K562 (cell line): ENCODE measurements around the gene UGT2A2. TPM values are rescaled to one million over a fixed set of nuclear protein-coding genes. Genes with fewer than 3 reads are reported as not detected.

ENCODE experiments used
- ATAC-seq: fragments of 200-7000 bp; cut with Tn5 transposase; 3 replicates; pipeline ENCODE4 v1.9.1; 2020; ENCODE audit warnings: moderate library complexity
- BruUV-seq: library from RNA; stranded (reverse); fragments of 400-500 nt; replicated peaks from 2 replicates; lab custom pipeline; 2021; lab: Mats Ljungman, UMichigan
- CTCF ChIA-PET: fragments of 300-600 bp; formaldehyde crosslinking; extraction: SDS; loops from one replicate; lab custom pipeline; 2021; ENCODE audit warnings: low intra/inter-chr PET ratio; lab: Yijun Ruan, JAX
- POLR2A ChIA-PET: fragments of 300-600, 350-650 bp; sonication (Branson Sonifier 250); formaldehyde crosslinking; extraction: SDS; loops from one replicate; lab custom pipeline; 2021; ENCODE audit warnings: antibody characterized with exemption, inconsistent platforms; lab: Yijun Ruan, JAX
- DNase-seq, 4 experiments: peaks; one replicate each; pipeline versions ENCODE4 v3.0.0 to v3.0.0-alpha.2; 2011 to 2018; ENCODE audit warnings: low spot score in 3 of 4, mixed read lengths in 3 of 4; ENCODE audit errors: extremely low read depth in 1 of 4
- FAIRE-seq: peaks from 2 replicates; lab custom pipeline; 2011; peaks lifted over from hg19 to GRCh38; lab: Jason Lieb, UNC
- H2AFZ ChIP-seq: 2 replicates; pipeline ENCODE4 v1.6.0; 2011; ENCODE audit warnings: low read depth, low read length, control low read depth, inconsistent platforms
- H3K27ac ChIP-seq: fragments of 200-600 bp; 3 replicates; pipeline ENCODE4 v1.8.0; 2011; ENCODE audit warnings: low read depth, mild to moderate bottlenecking, control low read depth, inconsistent platforms, low read length, moderate library complexity, mixed read lengths; ENCODE audit errors: extremely low read depth
- H3K27me3 ChIP-seq, 2 experiments: fragments of 300-600 bp in 1 of 2; 2 replicates in 1 of 2; 3 replicates in 1 of 2; pipeline versions ENCODE4 v1.6.0 to v1.8.0; 2011; ENCODE audit warnings: inconsistent platforms in 2 of 2, low read length in 2 of 2, mild to moderate bottlenecking in 1 of 2, mixed read lengths in 1 of 2, moderate library complexity in 1 of 2; ENCODE audit not compliant: control insufficient read depth in 2 of 2, insufficient read depth in 2 of 2
- H3K36me3 ChIP-seq: fragments of 300-600 bp; 3 replicates; pipeline ENCODE4 v1.8.0; 2011; ENCODE audit warnings: mild to moderate bottlenecking, low read length, inconsistent platforms; ENCODE audit not compliant: control insufficient read depth, insufficient read depth
- H3K4me1 ChIP-seq, 2 experiments: fragments of 200-600 bp in 1 of 2; replicated peaks in 1 of 2; 2 replicates in 1 of 2; 3 replicates in 1 of 2; pipeline versions ENCODE4 v1.5.1 to v1.8.0; 2011; ENCODE audit warnings: inconsistent platforms in 2 of 2, low read length in 2 of 2, mild to moderate bottlenecking in 1 of 2, mixed read lengths in 1 of 2, moderate library complexity in 1 of 2; ENCODE audit not compliant: control insufficient read depth in 2 of 2, insufficient read depth in 2 of 2
- H3K4me2 ChIP-seq: 2 replicates; pipeline ENCODE4 v1.6.1; 2011; ENCODE audit warnings: low read length, control low read depth, inconsistent platforms, mixed read lengths; ENCODE audit not compliant: insufficient read depth
- H3K4me3 ChIP-seq: fragments of 200-600 bp; sonication (generic), shearing (Covaris generic); 2 replicates; pipeline ENCODE4 v1.5.1; 2016; ENCODE audit warnings: control low read depth, inconsistent platforms
- H3K79me2 ChIP-seq: fragments of 200-600 bp; 3 replicates; pipeline ENCODE4 v1.8.0; 2011; ENCODE audit warnings: low read length, inconsistent platforms; ENCODE audit not compliant: control insufficient read depth, insufficient read depth
- H3K9ac ChIP-seq, 2 experiments: 2 replicates each; pipeline versions ENCODE4 v1.6.0 to v1.6.1; 2011; ENCODE audit warnings: low read depth in 2 of 2, low read length in 2 of 2, control low read depth in 1 of 2, inconsistent platforms in 1 of 2, mild to moderate bottlenecking in 1 of 2, mixed read lengths in 1 of 2; ENCODE audit not compliant: insufficient read depth in 1 of 2
- H3K9me1 ChIP-seq: one replicate; pipeline ENCODE4 v1.6.0; 2011; ENCODE audit warnings: inconsistent platforms, mild to moderate bottlenecking, low read length, moderate library complexity; ENCODE audit not compliant: control insufficient read depth, insufficient read depth
- H3K9me3 ChIP-seq: replicated peaks from 2 replicates; pipeline ENCODE4 v1.5.1; 2011; ENCODE audit warnings: low read depth, low read length, inconsistent platforms; ENCODE audit not compliant: control insufficient read depth, insufficient read depth
- H4K20me1 ChIP-seq: replicated peaks from 2 replicates; pipeline ENCODE4 v1.6.1; 2011; ENCODE audit warnings: low read length, inconsistent platforms, mixed read lengths; ENCODE audit not compliant: control insufficient read depth, insufficient read depth
- DIDO1 ChIP-seq: fragments of 450-650 bp; IDR thresholded peaks from 2 replicates; pipeline ENCODE4 v1.6.1; 2016; ENCODE audit warnings: low read depth, missing biosample characterization, missing genetic modification characterization
- GATAD2A ChIP-seq: fragments of 450-650 bp; IDR thresholded peaks from 2 replicates; pipeline ENCODE4 v1.6.1; 2017
- MBD2 ChIP-seq: sonication (generic); IDR thresholded peaks from 2 replicates; pipeline ENCODE4 v1.6.1; 2016; ENCODE audit warnings: low read depth, borderline replicate concordance
- NFE2L1 ChIP-seq: fragments of 450-650 bp; IDR thresholded peaks from 2 replicates; pipeline ENCODE4 v1.6.1; 2016; ENCODE audit warnings: missing genetic modification characterization, low read depth, mild to moderate bottlenecking, missing compliant biosample characterization, moderate library complexity, borderline replicate concordance
- POLR2AphosphoS2 ChIP-seq: IDR thresholded peaks from 2 replicates; pipeline ENCODE4 v1.6.1; 2012; ENCODE audit warnings: low read length, improper control_type of control experiment
- POLR3G ChIP-seq: IDR thresholded peaks from 2 replicates; pipeline ENCODE4 v1.6.1; 2011; ENCODE audit not compliant: insufficient read length, insufficient replicate concordance; ENCODE audit errors: extremely low read depth
- RBM17 ChIP-seq: fragments of 200-400 bp; formaldehyde crosslinking; IDR thresholded peaks from 2 replicates; pipeline ENCODE4 v1.6.1; 2017; ENCODE audit warnings: low read depth, mild to moderate bottlenecking, low read length, borderline replicate concordance
- SMAD1 ChIP-seq: fragments of 150-350 bp; IDR thresholded peaks from 2 replicates; pipeline ENCODE4 v1.6.1; 2014; ENCODE audit warnings: low read length, low read depth; ENCODE audit not compliant: partially characterized antibody
- U2AF1 ChIP-seq: fragments of 200-400 bp; formaldehyde crosslinking; optimal IDR thresholded peaks from 2 replicates; pipeline ENCODE3; 2017; ENCODE audit warnings: mild to moderate bottlenecking, low read depth, low read length, moderate library complexity
- ZBTB8A ChIP-seq: fragments of 450-650 bp; IDR thresholded peaks from 2 replicates; pipeline ENCODE4 v1.6.1; 2018; ENCODE audit warnings: mild to moderate bottlenecking, moderate library complexity; ENCODE audit not compliant: partially characterized antibody
- ZC3H8 ChIP-seq: fragments of 450-650 bp; IDR thresholded peaks from 2 replicates; pipeline ENCODE4 v1.6.1; 2017
- ZNF507 ChIP-seq: conservative IDR thresholded peaks from 2 replicates; pipeline ENCODE4 v1.6.1; 2017; ENCODE audit warnings: missing genetic modification characterization, missing compliant biosample characterization
- ZNF79 ChIP-seq: fragments of 250-450 bp; sonication (Bioruptor Pico); IDR thresholded peaks from 2 replicates; pipeline ENCODE4 v1.4.0; 2020; ENCODE audit warnings: low read depth, mild to moderate bottlenecking, moderate library complexity
- WGBS: fragments of 100-300 bp; shearing (Covaris generic); methylation state at CpG from one replicate; pipeline ENCODE4 v1.1.6; 2016; ENCODE audit warnings: low coverage, mixed read lengths; ENCODE audit not compliant: insufficient coverage; ENCODE audit errors: missing lambda C conversion rate; 5-methylcytosine and 5-hydroxymethylcytosine counted together
- in situ Hi-C: fragments of 300-500 bp; cut with MboI; formaldehyde crosslinking; loops from 4 replicates; pipeline ENCODE4 v1.15.0; 2018; ENCODE audit warnings: inconsistent platforms, mixed read lengths
- intact Hi-C: fragments of 100-400 bp; cut with micrococcal nuclease; formaldehyde crosslinking; loops from 2 replicates; pipeline ENCODE4 v1.14.2; 2022
- polyA plus RNA-seq, 8 experiments: library from polyadenylated mRNA; depleted of rRNA in 4 of 8; stranded (reverse) in 5 of 8; unstranded in 3 of 8; fragments of >200 nt; fragmentation: Nextera tagmentation in 2 of 8; fragmentation: Illumina TruSeq in 1 of 8; extraction: Ambion mirVana in 2 of 8; extraction: Trizol in 1 of 8; gene quantifications; 2 replicates each; pipeline versions ENCODE4 v1.2.1 to v1.2.3, GENCODE V29; 2011 to 2014; ENCODE audit warnings: inconsistent platforms in 1 of 8, missing spikeins in 1 of 8
- total RNA-seq, 7 experiments: library from RNA; depleted of rRNA in 6 of 7; stranded (reverse); fragments of >200 nt in 6 of 7; fragmentation: Illumina TruSeq in 2 of 7; extraction: Trizol in 2 of 7; gene quantifications; 2 replicates each; pipeline versions ENCODE4 v1.2.1 to v1.2.3, GENCODE V29; 2011 to 2021; ENCODE audit warnings: low replicate concordance in 1 of 7
- TF ChIP-seq, protein P1 (sequence below): fragments of 450-650 bp; IDR thresholded peaks from 2 replicates; pipeline ENCODE4 v1.6.1; 2016
- TF ChIP-seq, protein P2 (sequence below): sonication (generic); formaldehyde crosslinking; IDR thresholded peaks from 2 replicates; pipeline ENCODE4 v1.8.0; 2022; ENCODE audit warnings: missing genetic modification reagents, mild to moderate bottlenecking, borderline replicate concordance

UGT2A2 gene
- total and polyA plus RNA-seq, 9 of the 15 experiments (the other 6 are each of a cell fraction or from before 2014, with no cell fraction given), result not detected

DNA sequence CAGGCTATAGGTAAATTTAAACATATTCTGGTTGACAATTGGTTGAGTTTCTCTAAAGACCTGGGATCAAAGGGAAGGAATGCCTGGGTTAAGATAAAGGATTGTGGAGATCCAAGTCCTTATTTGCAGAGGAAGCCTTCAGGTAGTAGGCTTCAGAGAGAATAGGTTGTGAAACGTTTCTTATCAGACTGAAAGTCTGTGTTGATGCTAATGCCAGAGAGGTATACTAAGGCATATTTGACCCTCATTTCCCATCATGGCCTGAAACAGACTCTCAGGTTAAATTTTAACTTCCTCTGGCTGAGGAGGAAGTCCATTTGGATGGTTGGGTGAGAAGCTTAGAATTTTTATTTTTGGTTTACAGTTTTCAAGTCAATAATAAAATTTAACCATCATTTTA is 48.1 kb downstream of the UGT2A2 start:
- Histone ChIP-seq H3K4me3 (no peak overlapping the region), H3K9me1 (no peaks in the 10 kb centered on the region), H3K27ac (no peak overlapping the region), H3K27me3 (no peaks in the 10 kb centered on the region), H2AFZ (no peak overlapping the region), H3K4me1 (no peaks in the 10 kb centered on the region), H3K36me3 (no peaks in the 10 kb centered on the region), H3K79me2 (no peaks in the 10 kb centered on the region), H3K9me3 (0 out of 2 replicates have a peak, but pooled peaks cover 3% of the 10 kb centered on the region), H3K9ac (no peak overlapping the region), H3K4me2 (no peak overlapping the region), H4K20me1 (no peaks in the 10 kb centered on the region)
- ATAC-seq (no peak), FAIRE-seq (no peak), DNase-seq (no peak)
- in situ Hi-C loops, result no loop called here
- CTCF ChIA-PET, result no interaction called here
- WGBS, result 0% methylated on average over 1 of the region's 1 CpG
- no peak for TF ChIP-seq ZBTB8A
- no peak for TF ChIP-seq NFE2L1 (tag)
- TF ChIP-seq ZNF79, result no peak
- no peak for TF ChIP-seq MBD2
- TF ChIP-seq SMAD1, result no peak
- TF ChIP-seq U2AF1, result no peak
- BruUV-seq, result no TSS peak
- POLR2A ChIA-PET, result no interaction called here
- intact Hi-C loops, result no loop called here

DNA sequence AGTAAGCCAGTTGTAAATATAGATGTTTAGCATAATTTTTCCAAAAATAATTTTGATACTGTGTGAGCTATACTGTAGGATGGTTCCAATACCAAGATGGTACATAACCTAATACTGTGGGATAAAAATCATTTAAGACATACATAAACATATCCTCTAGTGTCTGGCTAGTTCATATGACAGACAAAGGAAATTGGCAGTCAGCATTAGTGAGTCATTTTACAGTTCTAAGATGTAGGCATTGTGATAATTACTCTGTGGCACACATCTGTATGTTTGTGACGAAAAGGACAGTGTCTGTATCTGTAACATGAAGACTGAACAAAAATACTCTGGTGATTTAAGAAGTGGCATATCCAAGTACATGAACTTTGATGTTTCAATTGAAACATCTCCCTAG is 49.6 kb downstream of the UGT2A2 start:
- BruUV-seq, result no TSS peak
- Histone ChIP-seq H3K9me3 (0 out of 2 replicates have a peak, but pooled peaks cover 3% of the 10 kb centered on the region), H3K9ac (no peak overlapping the region), H3K36me3 (no peaks in the 10 kb centered on the region), H3K27me3 (no peaks in the 10 kb centered on the region), H4K20me1 (no peaks in the 10 kb centered on the region), H3K4me2 (no peak overlapping the region), H3K4me1 (no peaks in the 10 kb centered on the region), H3K79me2 (no peaks in the 10 kb centered on the region), H3K9me1 (no peaks in the 10 kb centered on the region), H2AFZ (no peak overlapping the region), H3K27ac (no peak overlapping the region), H3K4me3 (no peak overlapping the region)
- in situ Hi-C loops (no loop called here), intact Hi-C loops (no loop called here)
- 0% methylated on average over 1 of the region's 1 CpG for WGBS
- POLR2A ChIA-PET, result no interaction called here
- FAIRE-seq, result no peak
- no peak for ATAC-seq
- CTCF ChIA-PET, result no interaction called here
- DNase-seq, result no peak
- TF ChIP-seq, protein P1, sequence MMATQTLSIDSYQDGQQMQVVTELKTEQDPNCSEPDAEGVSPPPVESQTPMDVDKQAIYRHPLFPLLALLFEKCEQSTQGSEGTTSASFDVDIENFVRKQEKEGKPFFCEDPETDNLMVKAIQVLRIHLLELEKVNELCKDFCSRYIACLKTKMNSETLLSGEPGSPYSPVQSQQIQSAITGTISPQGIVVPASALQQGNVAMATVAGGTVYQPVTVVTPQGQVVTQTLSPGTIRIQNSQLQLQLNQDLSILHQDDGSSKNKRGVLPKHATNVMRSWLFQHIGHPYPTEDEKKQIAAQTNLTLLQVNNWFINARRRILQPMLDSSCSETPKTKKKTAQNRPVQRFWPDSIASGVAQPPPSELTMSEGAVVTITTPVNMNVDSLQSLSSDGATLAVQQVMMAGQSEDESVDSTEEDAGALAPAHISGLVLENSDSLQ, result no peak
- TF ChIP-seq ZC3H8 (no peak), ZNF507 (no peak), DIDO1 (tag) (no peak), GATAD2A (no peak), POLR3G (no peak), POLR2AphosphoS2 (no peak), RBM17 (no peak)
- TF ChIP-seq, protein P2, sequence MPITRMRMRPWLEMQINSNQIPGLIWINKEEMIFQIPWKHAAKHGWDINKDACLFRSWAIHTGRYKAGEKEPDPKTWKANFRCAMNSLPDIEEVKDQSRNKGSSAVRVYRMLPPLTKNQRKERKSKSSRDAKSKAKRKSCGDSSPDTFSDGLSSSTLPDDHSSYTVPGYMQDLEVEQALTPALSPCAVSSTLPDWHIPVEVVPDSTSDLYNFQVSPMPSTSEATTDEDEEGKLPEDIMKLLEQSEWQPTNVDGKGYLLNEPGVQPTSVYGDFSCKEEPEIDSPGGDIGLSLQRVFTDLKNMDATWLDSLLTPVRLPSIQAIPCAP (CRISPR knock-in tag), result no peak
